Right atrium auricular region (tissue), 2 donors: ENCODE results near the gene PTPRN. TPM values are rescaled to one million over a fixed set of nuclear protein-coding genes. Genes with fewer than 3 reads are reported as not detected.

ENCODE experiments used
- DNase-seq: peaks from one replicate; pipeline ENCODE4 v3.0.0-alpha.2; 2019; ENCODE audit warnings: low spot score
- H3K27ac ChIP-seq, 2 donors: fragments of 200-600 bp; sonication (generic); 1 replicate in 1 of 2; 2 replicates in 1 of 2; pipeline ENCODE4 v1.5.1; 2016 to 2019
- H3K27me3 ChIP-seq, 2 donors: fragments of 200-600 bp; sonication (generic); one replicate each; pipeline versions ENCODE4 v1.5.1 to v1.6.0; 2017 to 2019
- H3K36me3 ChIP-seq: fragments of 200-600 bp; sonication (generic); one replicate; pipeline ENCODE4 v1.5.1; 2016
- H3K4me1 ChIP-seq, 2 donors: fragments of 200-600 bp; sonication (generic); one replicate each; pipeline versions ENCODE4 v1.5.1 to v1.6.0; 2017 to 2019
- H3K4me3 ChIP-seq, 2 donors: fragments of 200-600 bp; sonication (generic); 1 replicate in 1 of 2; 2 replicates in 1 of 2; pipeline ENCODE4 v1.5.1; 2017 to 2019; ENCODE audit warnings: mild to moderate bottlenecking in 1 of 2, moderate library complexity in 1 of 2
- H3K9me3 ChIP-seq, 2 donors: fragments of 200-600 bp; sonication (generic); one replicate each; pipeline ENCODE4 v1.5.1; 2019
- CTCF ChIP-seq, 2 donors: fragments of 200-600 bp; sonication (generic); IDR thresholded peaks; one replicate each; pipeline ENCODE4 v1.5.1; 2019; ENCODE audit warnings: antibody characterized with exemption in 2 of 2
- total RNA-seq, 2 donors: library from RNA; depleted of rRNA; stranded (reverse); fragments of >200 nt; gene quantifications; one replicate each; pipeline ENCODE4 v1.1.0, GENCODE V29; 2016

PTPRN gene
- total RNA-seq, 2 donors from 2014 or later = 0.74 TPM; not detected in 1

GRCh38 chr2:219292616-219293015 lies 16.6 kb downstream of the PTPRN start:
- H3K27ac ChIP-seq = no peak overlapping the region
- no peaks in the 10 kb centered on the region for H3K36me3 ChIP-seq
- H3K4me1 ChIP-seq = peaks cover 0 to 15% of the 10 kb centered on the region in 2 donors
- no peaks in the 10 kb centered on the region for H3K9me3 ChIP-seq
- H3K27me3 ChIP-seq = no peaks in the 10 kb centered on the region
- DNase-seq = no peak
- H3K4me3 ChIP-seq = no peak overlapping the region
- no peak for TF ChIP-seq CTCF (IDR thresholded peaks at IDR 0.05)

- no peak for DNase-seq
- Histone ChIP-seq H3K36me3 (no peaks in the 10 kb centered on the region), H3K4me1 (peaks cover 0 to 15% of the 10 kb centered on the region in 2 donors), H3K9me3 (no peaks in the 10 kb centered on the region), H3K27ac (no peak overlapping the region), H3K4me3 (no peak overlapping the region), H3K27me3 (no peaks in the 10 kb centered on the region)
- TF ChIP-seq CTCF (IDR thresholded peaks at IDR 0.05) = no peak
These were observed 17.2 kb downstream of the PTPRN start for GRCh38 chr2:219291910-219292490.

- Histone ChIP-seq H3K36me3 (no peaks in the 10 kb centered on the region), H3K9me3 (no peaks in the 10 kb centered on the region), H3K4me1 (peaks cover 0 to 20% of the 10 kb centered on the region in 2 donors), H3K27me3 (no peaks in the 10 kb centered on the region), H3K4me3 (no peak overlapping the region), H3K27ac (no peak overlapping the region)
- no peak for DNase-seq
- TF ChIP-seq CTCF (IDR thresholded peaks at IDR 0.05) = no peak
These were observed 17.8 kb downstream of the PTPRN start for GRCh38 chr2:219291394-219291793.

- H3K4me1 ChIP-seq = peaks cover 0 to 24% of the 10 kb centered on the region in 2 donors
These were observed 18.6 kb downstream of the PTPRN start for GRCh38 chr2:219290381-219291171.

GRCh38 chr2:219289537-219290361 lies 19.5 kb downstream of the PTPRN start:
- H3K4me3 ChIP-seq = no peak overlapping the region
- no peaks in the 10 kb centered on the region for H3K9me3 ChIP-seq
- no peak for TF ChIP-seq CTCF (IDR thresholded peaks at IDR 0.05)
- peaks cover 0 to 18% of the 10 kb centered on the region in 2 donors for H3K4me1 ChIP-seq
- peak; percentile 78 for DNase-seq
- peaks cover 8% of the 10 kb centered on the region for H3K36me3 ChIP-seq
- peak overlapping the region; percentile 51 to 61 for H3K27ac ChIP-seq
- H3K27me3 ChIP-seq = no peaks in the 10 kb centered on the region

More at GRCh38 chr2:219290381-219291171, 18.6 kb downstream of the PTPRN start:
- H3K36me3 ChIP-seq = no peaks in the 10 kb centered on the region
- H3K4me3 ChIP-seq = no peak overlapping the region
- TF ChIP-seq CTCF (IDR thresholded peaks at IDR 0.05) = no peak
- H3K27me3 ChIP-seq = no peaks in the 10 kb centered on the region
- H3K9me3 ChIP-seq = no peaks in the 10 kb centered on the region
- H3K27ac ChIP-seq = peak overlapping the region; percentile 51 to 61
- DNase-seq = no peak
